HEK293T (cell line): ENCODE results near the gene THEM4.

Experiments
- CTCF ChIA-PET: fragments of 350-600 bp; formaldehyde crosslinking; extraction: SDS; loops from one replicate; lab custom pipeline; 2021; ENCODE audit warnings: antibody characterized with exemption, inconsistent platforms; lab: Yijun Ruan, JAX
- POLR2A ChIA-PET: fragments of 350-600 bp; formaldehyde crosslinking; extraction: SDS; loops from one replicate; lab custom pipeline; 2020; ENCODE audit warnings: antibody characterized with exemption, inconsistent platforms; lab: Yijun Ruan, JAX
- DNase-seq: peaks from one replicate; pipeline ENCODE4 v3.0.0; 2012; ENCODE audit warnings: mixed read lengths; ENCODE audit errors: extremely low spot score
- ARNT ChIP-seq: fragments of 450-650 bp; IDR thresholded peaks from 2 replicates; pipeline ENCODE4 v1.6.1; 2017; ENCODE audit warnings: mild to moderate bottlenecking
- BHLHE40 ChIP-seq: fragments of 450-650 bp; IDR thresholded peaks from 2 replicates; pipeline ENCODE4 v1.6.1; 2016; ENCODE audit warnings: mild to moderate bottlenecking, moderate library complexity, borderline replicate concordance
- CTBP1 ChIP-seq: fragments of 450-650 bp; IDR thresholded peaks from 2 replicates; pipeline ENCODE4 v1.6.1; 2016; ENCODE audit warnings: borderline replicate concordance
- ELF4 ChIP-seq: fragments of 450-650 bp; IDR thresholded peaks from 2 replicates; pipeline ENCODE4 v1.6.1; 2017; ENCODE audit warnings: antibody characterized with exemption
- FOXA1 ChIP-seq: fragments of 450-650 bp; IDR thresholded peaks from 2 replicates; pipeline ENCODE4 v1.6.1; 2016; ENCODE audit warnings: mild to moderate bottlenecking
- FOXK2 ChIP-seq: fragments of 450-650 bp; IDR thresholded peaks from 2 replicates; pipeline ENCODE4 v1.6.1; 2016; ENCODE audit warnings: mild to moderate bottlenecking
- FOXM1 ChIP-seq: fragments of 450-650 bp; IDR thresholded peaks from 2 replicates; pipeline ENCODE4 v1.6.1; 2017; ENCODE audit warnings: mild to moderate bottlenecking, borderline replicate concordance
- HDGF ChIP-seq: fragments of 450-650 bp; IDR thresholded peaks from 2 replicates; pipeline ENCODE4 v1.6.1; 2017; ENCODE audit warnings: antibody characterized with exemption, borderline replicate concordance
- L3MBTL2 ChIP-seq: fragments of 450-650 bp; conservative IDR thresholded peaks from 2 replicates; pipeline ENCODE4 v1.6.1; 2016; ENCODE audit warnings: mild to moderate bottlenecking
- LEF1 ChIP-seq: fragments of 450-650 bp; IDR thresholded peaks from 2 replicates; pipeline ENCODE4 v1.6.1; 2017; ENCODE audit warnings: mild to moderate bottlenecking, borderline replicate concordance
- NFRKB ChIP-seq: fragments of 450-650 bp; IDR thresholded peaks from 2 replicates; pipeline ENCODE4 v1.6.1; 2016; ENCODE audit warnings: mild to moderate bottlenecking, moderate library complexity
- PKNOX1 ChIP-seq: fragments of 450-650 bp; IDR thresholded peaks from 2 replicates; pipeline ENCODE4 v1.6.1; 2016
- SP1 ChIP-seq: fragments of 450-650 bp; IDR thresholded peaks from 2 replicates; pipeline ENCODE4 v1.6.1; 2017
- SUZ12 ChIP-seq: fragments of 450-650 bp; IDR thresholded peaks from 2 replicates; pipeline ENCODE4 v1.6.1; 2016; ENCODE audit warnings: mild to moderate bottlenecking
- TARDBP ChIP-seq: fragments of 450-650 bp; IDR thresholded peaks from 2 replicates; pipeline ENCODE4 v1.6.1; 2016
- ZNF384 ChIP-seq: fragments of 450-650 bp; IDR thresholded peaks from 2 replicates; pipeline ENCODE4 v1.6.1; 2016

The THEM4 gene

DNA sequence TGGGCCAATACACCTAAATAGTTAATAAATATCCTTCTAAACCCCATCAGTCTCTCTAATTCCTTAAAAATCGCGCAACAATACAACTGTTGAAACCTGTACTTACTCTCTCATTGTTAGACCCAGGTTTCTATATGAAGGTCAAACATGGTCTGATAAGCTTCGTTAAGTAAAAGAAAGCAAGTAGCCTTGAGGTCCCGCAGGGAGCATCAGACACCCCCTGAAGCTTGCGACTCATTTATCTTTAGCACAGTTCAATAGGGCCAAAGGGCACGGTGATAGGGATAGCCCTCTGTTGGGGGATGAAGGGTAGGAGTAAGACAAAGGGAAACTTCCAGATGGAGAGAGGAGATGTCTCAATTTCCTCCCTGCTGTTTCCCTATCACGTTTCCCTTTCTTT, 27.3 kb upstream of the THEM4 start:
- DNase-seq: peak; percentile 32
- TF ChIP-seq PKNOX1: 0 out of 2 replicates have a peak, but pooled peaks have one; percentile 16
- no peak for TF ChIP-seq FOXA1
- CTCF ChIA-PET: interaction anchor here (2.2 to 5.7 kb wide), 7 partner anchors 13 to 67 kb away, joined by 4 to 42 read pairs (median 8); no protein-coding TSS in a partner anchor
- POLR2A ChIA-PET: interaction anchor here (1.5 to 1.7 kb wide), 2 partner anchors 16 to 56 kb away, joined by 3 to 7 read pairs; partner anchors contain the start of gene S100A10

DNA sequence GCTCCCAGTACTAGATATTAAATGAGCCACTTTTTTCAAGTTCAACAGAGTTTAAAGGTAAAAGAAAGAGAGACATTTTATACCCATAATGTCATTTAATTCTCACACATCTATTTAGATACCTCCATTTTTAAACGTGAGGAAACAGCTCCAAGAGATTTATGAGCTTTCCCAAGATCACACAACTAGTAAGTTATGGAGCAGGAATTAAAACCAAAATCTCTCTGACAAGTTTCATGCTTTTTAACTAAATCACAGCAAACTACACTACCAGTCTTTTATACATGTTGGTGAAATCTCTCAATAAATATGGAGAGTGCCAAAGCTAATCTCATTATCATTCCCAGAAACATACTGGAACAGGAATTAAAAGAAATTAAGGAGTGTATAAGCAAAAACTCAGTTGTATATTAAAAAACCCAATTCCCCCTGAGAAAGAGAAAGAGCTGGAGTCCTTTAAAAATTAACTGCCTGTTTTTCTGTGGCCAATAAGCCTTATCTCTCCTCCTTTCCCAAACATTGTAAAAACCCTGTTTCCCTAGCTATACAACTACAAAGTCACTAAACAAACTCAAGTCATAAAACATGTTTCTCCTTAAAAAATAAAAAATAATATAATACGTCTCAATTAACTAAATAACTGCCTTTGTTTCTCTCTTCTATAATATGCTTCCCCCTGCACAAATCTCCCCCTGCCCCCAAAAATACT, 26.7 kb upstream of the THEM4 start:
- POLR2A ChIA-PET: interaction anchor here (0.9 to 1.7 kb wide), 3 partner anchors 16 to 57 kb away, joined by 3 to 7 read pairs (median 3); partner anchors contain the start of gene S100A10
- TF ChIP-seq ARNT (no peak), NFRKB (no peak), FOXK2 (no peak), ZNF384 (no peak), BHLHE40 (no peak), PKNOX1 (no peak), SP1 (no peak)

DNA sequence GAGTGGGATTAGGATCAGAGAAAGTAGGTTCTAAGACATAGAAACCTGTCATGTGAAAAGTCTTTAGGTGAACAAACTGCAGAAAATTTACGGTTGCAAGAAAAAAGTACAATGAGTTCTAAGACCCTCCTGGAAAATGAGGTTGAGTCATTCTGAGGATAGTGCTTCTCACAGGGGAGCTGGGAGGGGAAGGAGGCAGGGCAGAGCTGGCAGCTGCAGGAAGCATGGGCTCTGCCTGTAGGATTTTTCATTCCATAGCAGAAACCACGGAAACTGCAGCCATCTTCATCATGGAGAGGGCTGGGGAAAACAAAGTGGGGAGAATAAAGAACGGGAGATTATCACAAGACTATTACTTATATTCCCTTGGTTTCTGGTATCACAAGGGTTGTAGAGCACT, 25.8 kb upstream of the THEM4 start:
- ChIA-PET POLR2A (interaction anchor here (1.3 to 1.7 kb wide), 4 partner anchors 17 to 66 kb away, joined by 3 to 7 read pairs (median 4); partner anchors contain the start of gene S100A10), CTCF (interaction anchor here (0.6 to 5.7 kb wide), 17 partner anchors 9 to 100 kb away, joined by 3 to 42 read pairs (median 4); partner anchors contain the start of gene S100A10)
- DNase-seq: no peak
- no peak for TF ChIP-seq ARNT
- TF ChIP-seq NFRKB: no peak

More for the DNA sequence above, 26.7 kb upstream of the THEM4 start:
- no peak for DNase-seq
- CTCF ChIA-PET: interaction anchor here (1.0 to 5.7 kb wide), 15 partner anchors 13 to 99 kb away, joined by 3 to 42 read pairs (median 4); partner anchors contain the start of gene S100A10

DNA sequence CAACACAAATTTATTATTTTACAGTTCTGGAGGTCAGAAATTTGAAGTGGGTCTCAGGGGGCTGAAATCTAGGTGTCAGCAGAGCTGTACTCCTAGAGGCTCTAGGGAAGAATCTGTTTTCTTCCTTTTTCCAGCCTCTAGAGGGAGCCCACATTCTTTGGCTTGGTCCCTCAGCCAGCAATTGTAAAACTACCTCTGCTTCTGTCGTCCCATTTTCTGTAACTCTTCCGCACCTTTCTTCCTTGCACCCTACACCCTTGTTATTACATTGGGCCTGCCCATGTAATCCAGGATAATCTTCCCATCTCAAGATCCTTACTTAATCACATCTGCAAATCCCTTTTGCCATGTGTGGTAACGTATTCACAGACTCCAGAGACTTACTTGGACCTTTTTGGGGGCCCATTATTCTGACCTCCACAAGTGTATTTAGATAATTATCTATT, 24.8 kb upstream of the THEM4 start:
- CTCF ChIA-PET: interaction anchor here (0.6 to 5.7 kb wide), 14 partner anchors 26 to 1004 kb away, joined by 3 to 42 read pairs (median 6); no protein-coding TSS in a partner anchor
- POLR2A ChIA-PET: interaction anchor here (0.9 to 1.4 kb wide), 4 partner anchors 25 to 70 kb away, joined by 3 to 4 read pairs (median 4); partner anchors contain the start of genes S100A10 and THEM4
- DNase-seq: peak; percentile 74
- TF ChIP-seq CTBP1: no peak
- TF ChIP-seq ZNF384: no peak
- no peak for TF ChIP-seq ELF4

DNA sequence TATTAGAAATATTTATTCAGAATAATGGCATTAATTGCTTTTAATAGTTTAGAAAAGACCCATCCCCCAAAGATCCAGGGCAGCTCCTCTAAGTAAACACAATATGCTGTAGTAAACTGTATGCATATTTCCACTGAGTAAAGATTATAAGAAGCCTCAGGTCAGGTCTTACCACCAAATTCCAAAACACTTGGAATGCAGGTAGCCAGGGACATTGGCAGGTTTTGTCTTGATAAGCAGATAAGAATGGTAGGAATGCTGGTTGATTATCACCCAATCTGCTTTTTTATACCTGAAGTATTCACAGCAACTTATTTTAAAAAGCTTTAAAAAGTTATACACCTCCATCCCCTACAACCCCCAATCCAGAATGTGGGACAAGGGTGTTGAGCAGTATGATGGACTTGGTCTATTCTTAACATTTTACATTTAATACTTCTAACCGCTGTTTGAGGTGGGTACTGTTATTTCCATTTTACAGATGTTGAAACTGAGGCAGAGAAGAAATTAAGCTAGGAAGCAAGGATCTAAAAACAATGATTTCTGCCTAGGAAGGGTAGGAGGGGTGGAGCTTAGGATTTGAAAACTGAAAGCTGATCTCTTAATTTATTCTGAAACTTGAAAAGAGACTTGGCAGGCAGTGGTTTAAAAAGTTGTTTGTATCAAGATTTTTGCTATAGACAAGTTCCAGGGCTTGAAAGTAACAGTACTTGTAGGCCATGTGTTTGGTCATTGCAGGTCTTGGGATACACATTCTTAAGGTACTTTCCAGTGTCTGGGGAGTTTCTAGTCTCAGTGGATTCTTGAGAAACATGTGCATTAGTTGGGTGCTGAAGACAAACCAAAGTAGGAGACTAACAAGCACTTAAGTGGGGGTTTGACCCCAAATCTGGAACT, 15.6 kb upstream of the THEM4 start:
- ChIA-PET CTCF (no interaction called here), POLR2A (interaction anchor here (2.8 kb wide), 1 partner anchor 15 kb away, joined by 11 read pairs; the partner anchor contains the start of gene THEM4)
- TF ChIP-seq TARDBP (no peak), SP1 (no peak), HDGF (no peak), L3MBTL2 (no peak), NFRKB (no peak), PKNOX1 (no peak)

DNA sequence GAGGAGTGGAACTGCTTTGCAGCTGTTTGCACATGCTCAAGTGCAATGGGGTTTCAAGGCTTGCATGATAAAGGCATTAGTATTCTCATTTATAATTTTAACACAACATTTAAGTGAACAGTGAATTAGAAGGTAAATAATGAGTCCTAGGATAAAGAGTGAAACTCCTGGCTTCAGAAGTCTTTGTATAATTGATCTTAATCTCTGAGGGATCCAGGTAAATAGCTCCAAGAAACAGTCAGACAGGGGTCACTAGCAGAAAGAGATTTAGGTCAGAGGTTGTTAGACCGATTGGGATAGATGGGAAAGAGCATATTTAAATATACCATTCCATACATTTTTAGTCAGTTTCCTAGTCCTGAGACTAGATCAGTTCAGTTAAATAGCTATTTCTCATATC, 14.1 kb upstream of the THEM4 start:
- ChIA-PET POLR2A (interaction anchor here (2.8 kb wide), 1 partner anchor 14 kb away, joined by 11 read pairs; the partner anchor contains the start of gene THEM4), CTCF (interaction anchor here (1.2 kb wide), 1 partner anchor 45 kb away, joined by 3 read pairs; no protein-coding TSS in a partner anchor)
- no peak for DNase-seq
- no peak for TF ChIP-seq LEF1
- TF ChIP-seq L3MBTL2: no peak
- no peak for TF ChIP-seq FOXK2
- no peak for TF ChIP-seq HDGF
- TF ChIP-seq ELF4: no peak
- TF ChIP-seq NFRKB: no peak
- no peak for TF ChIP-seq ZNF384
- no peak for TF ChIP-seq FOXA1
- no peak for TF ChIP-seq SUZ12
- no peak for TF ChIP-seq TARDBP
- no peak for TF ChIP-seq ARNT
- TF ChIP-seq BHLHE40: no peak
- no peak for TF ChIP-seq CTBP1
- no peak for TF ChIP-seq FOXM1
- TF ChIP-seq PKNOX1: no peak
- TF ChIP-seq SP1: no peak

More for the DNA sequence above, 15.6 kb upstream of the THEM4 start:
- no peak for DNase-seq
